Thyroid gland (tissue), 4 donors: ENCODE results near the gene NAV2. TPM values are rescaled to one million over a fixed set of nuclear protein-coding genes. Genes with fewer than 3 reads are reported as not detected.

Experiments
- DNase-seq, 2 donors: peaks; one replicate each; pipeline ENCODE4 v3.0.0-alpha.2; 2019
- H3K27ac ChIP-seq, 3 donors: fragments of 200-600 bp; sonication (generic); 1 replicate in 2 of 3; 2 replicates in 1 of 3; pipeline ENCODE4 v1.5.1; 2016 to 2019; ENCODE audit warnings: mild to moderate bottlenecking in 1 of 3, moderate library complexity in 1 of 3
- H3K27me3 ChIP-seq: fragments of 200-600 bp; sonication (generic); one replicate; pipeline ENCODE4 v1.5.1; 2019
- H3K36me3 ChIP-seq, 2 donors: fragments of 200-600 bp; sonication (generic); one replicate each; pipeline ENCODE4 v1.5.1; 2016 to 2019
- H3K4me1 ChIP-seq, 2 donors: fragments of 200-600 bp; sonication (generic); one replicate each; pipeline ENCODE4 v1.5.1; 2017 to 2019
- H3K4me3 ChIP-seq, 3 donors: fragments of 200-600 bp; sonication (generic); replicated peaks in 1 of 3; 1 replicate in 2 of 3; 2 replicates in 1 of 3; pipeline ENCODE4 v1.5.1; 2016; ENCODE audit warnings: mild to moderate bottlenecking in 1 of 3
- H3K9me3 ChIP-seq: fragments of 200-600 bp; sonication (generic); one replicate; pipeline ENCODE4 v1.5.1; 2017
- CTCF ChIP-seq, 6 experiments: fragments of 200-600 bp in 3 of 6; fragments of 450-650 bp in 3 of 6; sonication (generic) in 3 of 6; IDR thresholded peaks; one replicate each; pipeline ENCODE4 v1.5.1; 2016 to 2019; ENCODE audit warnings: antibody characterized with exemption in 6 of 6, mild to moderate bottlenecking in 2 of 6, inconsistent platforms in 1 of 6, moderate library complexity in 1 of 6
- POLR2A ChIP-seq, 2 donors: fragments of 450-650 bp; IDR thresholded peaks; one replicate each; pipeline ENCODE4 v1.6.1; 2017; ENCODE audit warnings: antibody characterized with exemption in 2 of 2, mild to moderate bottlenecking in 2 of 2, moderate library complexity in 1 of 2
- WGBS, 2 donors: methylation state at CpG; one replicate each; pipeline ENCODE4 v1.1.5; 2017; 5-methylcytosine and 5-hydroxymethylcytosine counted together
- intact Hi-C: fragments of 100-400 bp; cut with DNase I; formaldehyde crosslinking; loops from one replicate; pipeline ENCODE4 v1.15.1; 2023
- total RNA-seq, 4 donors: library from RNA; depleted of rRNA; stranded (reverse); fragments of >200 nt; gene quantifications; one replicate each; pipeline ENCODE4 v1.2.3, GENCODE V29; 2016

The NAV2 gene
- total RNA-seq, 4 donors from 2014 or later, result 34.8 to 88.6 (median 54.5) TPM

DNA sequence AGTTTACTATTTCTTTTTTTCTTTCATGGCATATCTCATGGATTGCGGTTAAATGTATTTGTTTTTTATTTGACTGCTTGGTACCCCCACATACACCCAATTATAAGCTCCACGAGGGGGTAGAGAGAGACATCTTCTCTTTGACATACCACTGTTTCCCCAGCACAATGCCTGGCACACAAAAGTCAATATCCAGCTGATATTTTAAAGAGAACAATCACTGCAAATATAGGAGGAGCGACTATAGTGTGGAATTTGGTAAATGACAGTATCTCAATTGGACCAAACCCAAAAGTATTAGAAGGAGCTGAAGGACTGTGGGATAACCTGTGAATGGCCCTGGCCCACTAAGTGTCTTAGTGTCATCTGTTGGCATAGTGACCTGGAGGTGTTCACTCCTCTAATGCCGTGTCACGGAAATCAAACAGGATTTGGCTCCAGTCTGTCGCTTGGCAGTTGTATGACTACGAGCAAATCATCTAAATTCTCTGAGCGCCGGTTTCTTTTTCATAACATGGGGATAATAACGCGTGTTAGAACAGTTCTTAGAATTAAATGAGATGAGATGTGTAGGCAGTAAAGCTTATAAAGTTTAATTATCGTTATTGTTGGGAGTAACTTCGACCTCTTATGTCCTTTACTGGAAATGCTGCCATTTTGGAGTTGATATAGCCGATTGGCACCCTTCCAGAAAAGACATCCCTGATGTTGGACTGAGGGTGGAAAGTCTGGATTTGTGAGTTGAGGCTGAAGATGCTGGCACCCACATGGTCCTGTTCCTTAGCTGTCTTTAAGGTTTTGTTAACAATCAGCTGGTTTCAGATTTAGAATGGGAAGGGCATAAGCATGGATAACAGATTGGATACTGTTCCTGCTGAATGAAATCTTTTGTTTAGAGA is 303.1 kb downstream of the NAV2 start:
- Histone ChIP-seq H3K9me3 (no peaks in the 10 kb centered on the region), H3K4me3 (no peak overlapping the region), H3K27ac (peak overlapping the region in 2 of 3 donors; percentile 10 to 34), H3K27me3 (no peaks in the 10 kb centered on the region), H3K4me1 (peaks cover 0 to 7% of the 10 kb centered on the region in 2 donors), H3K36me3 (no peaks in the 10 kb centered on the region)
- no peak for TF ChIP-seq POLR2A (IDR thresholded peaks at IDR 0.05)
- TF ChIP-seq CTCF (IDR thresholded peaks at IDR 0.05), result no peak
- peak; percentile 66 to 67 for DNase-seq
- intact Hi-C loops, result no loop called here
- 51 to 60% methylated on average over 14 of the region's 14 CpGs for WGBS, 2 donors

DNA sequence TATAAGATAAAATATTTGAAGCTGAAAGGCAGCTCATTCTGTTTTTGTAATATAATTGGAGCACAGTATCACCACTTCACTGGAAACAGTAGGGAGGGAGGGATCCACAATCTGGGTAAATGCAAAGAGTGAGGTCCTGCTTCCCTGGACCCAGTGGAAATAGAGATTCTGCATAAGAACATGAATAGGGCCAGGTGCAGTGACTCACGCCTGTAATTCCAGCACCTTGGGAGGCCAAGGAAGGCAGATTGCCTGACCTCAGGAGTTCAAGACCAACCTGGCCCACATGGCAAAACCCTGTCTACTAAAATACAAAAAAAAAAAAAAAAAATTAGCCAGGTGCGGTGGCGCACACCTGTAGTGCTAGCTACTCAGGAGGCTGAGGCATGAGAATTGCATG is 303.9 kb downstream of the NAV2 start:
- TF ChIP-seq CTCF (IDR thresholded peaks at IDR 0.05), result no peak
- TF ChIP-seq POLR2A (IDR thresholded peaks at IDR 0.05), result no peak
- H3K9me3 ChIP-seq, result no peaks in the 10 kb centered on the region
- WGBS, 2 donors, result 67 to 77% methylated on average over 3 of the region's 3 CpGs
- no peak for DNase-seq
- no peak overlapping the region for H3K4me3 ChIP-seq
- no peaks in the 10 kb centered on the region for H3K27me3 ChIP-seq
- H3K36me3 ChIP-seq, result no peaks in the 10 kb centered on the region
- intact Hi-C loops, result no loop called here
- H3K27ac ChIP-seq, result peak overlapping the region in 1 of 3 donors; percentile 10
- H3K4me1 ChIP-seq, result peaks cover 0 to 7% of the 10 kb centered on the region in 2 donors

DNA sequence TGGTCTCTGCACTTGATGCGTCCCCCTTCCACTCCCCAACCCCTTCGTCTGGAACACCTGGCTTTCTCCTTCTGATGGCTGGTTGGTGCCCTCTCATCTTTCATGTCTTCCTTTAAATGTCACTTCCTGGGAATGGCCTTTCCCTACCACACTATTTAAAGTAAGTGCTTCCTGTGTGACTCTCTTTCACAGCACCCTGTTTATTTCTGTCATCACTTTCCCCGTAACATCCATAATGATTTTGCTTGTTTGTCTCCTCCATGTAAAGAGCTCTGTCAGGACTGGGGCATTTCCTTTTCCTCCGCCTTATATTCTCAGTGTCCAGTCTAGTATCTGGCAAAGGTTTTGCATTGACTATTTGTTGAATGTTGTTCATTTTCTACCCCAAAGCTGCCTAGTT is 304.7 kb downstream of the NAV2 start:
- TF ChIP-seq POLR2A (IDR thresholded peaks at IDR 0.05) (no peak), CTCF (IDR thresholded peaks at IDR 0.05) (no peak)
- no peak for DNase-seq
- Histone ChIP-seq H3K36me3 (no peaks in the 10 kb centered on the region), H3K9me3 (no peaks in the 10 kb centered on the region), H3K4me1 (peaks cover 5 to 13% of the 10 kb centered on the region in 2 donors), H3K27ac (no peak overlapping the region), H3K27me3 (no peaks in the 10 kb centered on the region), H3K4me3 (no peak overlapping the region)
- intact Hi-C loops, result no loop called here
- 91% methylated on average over 4 of the region's 4 CpGs for WGBS, 2 donors

- Histone ChIP-seq H3K4me3 (no peak overlapping the region), H3K9me3 (no peaks in the 10 kb centered on the region), H3K36me3 (no peaks in the 10 kb centered on the region), H3K4me1 (peaks cover 17 to 32% of the 10 kb centered on the region in 2 donors), H3K27me3 (no peaks in the 10 kb centered on the region), H3K27ac (no peak overlapping the region)
- intact Hi-C loops, result no loop called here
- 81 to 88% methylated on average over 3 of the region's 3 CpGs for WGBS, 2 donors
- TF ChIP-seq POLR2A (IDR thresholded peaks at IDR 0.05) (no peak), CTCF (IDR thresholded peaks at IDR 0.05) (no peak)
- no peak for DNase-seq
Observed at GRCh38 chr11:20020198-20020597, 307.6 kb downstream of the NAV2 start.

DNA sequence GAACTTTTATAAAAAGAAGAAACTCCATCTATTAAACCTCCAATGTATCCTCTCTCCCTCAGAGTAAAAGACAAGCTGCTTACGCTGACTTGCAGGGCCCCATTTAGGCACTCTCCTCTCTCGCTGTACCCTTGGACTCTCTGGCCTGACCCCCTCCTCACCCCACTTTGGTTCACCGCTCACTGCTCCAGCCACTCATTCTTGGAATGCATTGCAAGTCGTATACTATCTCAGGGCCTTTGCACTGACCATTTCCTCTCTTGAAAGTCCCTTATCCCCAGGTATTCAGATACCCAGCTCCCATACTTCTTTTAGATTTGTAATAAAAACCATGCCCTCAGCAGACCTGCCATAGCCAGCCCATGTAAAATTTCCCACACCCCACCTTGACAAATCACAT is 308.1 kb downstream of the NAV2 start:
- no peaks in the 10 kb centered on the region for H3K36me3 ChIP-seq
- peaks cover 20 to 38% of the 10 kb centered on the region in 2 donors for H3K4me1 ChIP-seq
- H3K4me3 ChIP-seq, result no peak overlapping the region
- no peak overlapping the region for H3K27ac ChIP-seq
- H3K27me3 ChIP-seq, result no peaks in the 10 kb centered on the region
- no peak for TF ChIP-seq CTCF (IDR thresholded peaks at IDR 0.05)
- TF ChIP-seq POLR2A (IDR thresholded peaks at IDR 0.05), result no peak
- WGBS, 2 donors, result 84 to 86% methylated on average over 4 of the region's 4 CpGs
- intact Hi-C loops, result no loop called here
- H3K9me3 ChIP-seq, result no peaks in the 10 kb centered on the region
- DNase-seq, result no peak
